Vagina (tissue), 2 donors: ENCODE measurements around the gene ACTRT2.

Experiments
- CTCF ChIP-seq, 3 experiments: fragments of 450-650 bp in 2 of 3; fragments of 200-600 bp in 1 of 3; sonication (generic) in 1 of 3; IDR thresholded peaks; one replicate each; pipeline ENCODE4 v1.5.1; 2017 to 2019; ENCODE audit warnings: antibody characterized with exemption in 3 of 3, mild to moderate bottlenecking in 2 of 3, moderate library complexity in 2 of 3
- POLR2A ChIP-seq, 2 donors: fragments of 450-650 bp; IDR thresholded peaks; one replicate each; pipeline ENCODE4 v1.6.1; 2017; ENCODE audit warnings: antibody characterized with exemption in 2 of 2, mild to moderate bottlenecking in 2 of 2, moderate library complexity in 2 of 2
- POLR2AphosphoS5 ChIP-seq, 2 donors: sonication (generic); formaldehyde crosslinking; IDR thresholded peaks; one replicate each; pipeline ENCODE4 v1.9.0; 2017; ENCODE audit warnings: antibody characterized with exemption in 2 of 2, mild to moderate bottlenecking in 2 of 2, low read depth in 1 of 2; ENCODE audit not compliant: insufficient read depth in 1 of 2

- TF ChIP-seq CTCF (IDR thresholded peaks at IDR 0.05) (no peak), POLR2A (IDR thresholded peaks at IDR 0.05) (no peak), POLR2AphosphoS5 (IDR thresholded peaks at IDR 0.05; ENCODE audit: insufficient read depth in 1 of 2, low read depth in 1 of 2) (no peak)
These were observed 1.7 kb downstream of the ACTRT2 start for GRCh38 chr1:3022976-3023375.
